Measurements from ENCODE around the gene SRSF12.

GRCh38 chr6:89098461-89098860 is 19.4 kb downstream of the SRSF12 start:
- TF ChIP-seq, protein P1, sequence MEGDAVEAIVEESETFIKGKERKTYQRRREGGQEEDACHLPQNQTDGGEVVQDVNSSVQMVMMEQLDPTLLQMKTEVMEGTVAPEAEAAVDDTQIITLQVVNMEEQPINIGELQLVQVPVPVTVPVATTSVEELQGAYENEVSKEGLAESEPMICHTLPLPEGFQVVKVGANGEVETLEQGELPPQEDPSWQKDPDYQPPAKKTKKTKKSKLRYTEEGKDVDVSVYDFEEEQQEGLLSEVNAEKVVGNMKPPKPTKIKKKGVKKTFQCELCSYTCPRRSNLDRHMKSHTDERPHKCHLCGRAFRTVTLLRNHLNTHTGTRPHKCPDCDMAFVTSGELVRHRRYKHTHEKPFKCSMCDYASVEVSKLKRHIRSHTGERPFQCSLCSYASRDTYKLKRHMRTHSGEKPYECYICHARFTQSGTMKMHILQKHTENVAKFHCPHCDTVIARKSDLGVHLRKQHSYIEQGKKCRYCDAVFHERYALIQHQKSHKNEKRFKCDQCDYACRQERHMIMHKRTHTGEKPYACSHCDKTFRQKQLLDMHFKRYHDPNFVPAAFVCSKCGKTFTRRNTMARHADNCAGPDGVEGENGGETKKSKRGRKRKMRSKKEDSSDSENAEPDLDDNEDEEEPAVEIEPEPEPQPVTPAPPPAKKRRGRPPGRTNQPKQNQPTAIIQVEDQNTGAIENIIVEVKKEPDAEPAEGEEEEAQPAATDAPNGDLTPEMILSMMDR (IDR thresholded peaks at IDR 0.05), result no peak
- TF ChIP-seq POLR2AphosphoS5 (IDR thresholded peaks at IDR 0.05), result no peak

All from sigmoid colon (tissue), 4 donors.